Stimulated activated naive CD8-positive, alpha-beta T cell treated with anti-CD3 and anti-CD28 coated beads, Interleukin-15, Interleukin-2, amounts not matched to agents 100 U/mL and 50 U/mL, for 24 hours (primary cell): Measurements from ENCODE around the gene HS6ST3.

Experiments
- ATAC-seq: fragments of 150-1000 bp; cut with Tn5 transposase; one replicate; pipeline ENCODE4 v1.10.0; 2021
- DNase-seq: peaks from one replicate; pipeline ENCODE4 v3.0.0; 2021

Gene HS6ST3

GRCh38 chr13:96544957-96545356 lies 455.1 kb downstream of the HS6ST3 start:
- DNase-seq, result no peak
- no peak for ATAC-seq

GRCh38 chr13:96546463-96546862 lies 456.6 kb downstream of the HS6ST3 start:
- ATAC-seq, result no peak
- DNase-seq, result no peak

- DNase-seq (no peak), ATAC-seq (no peak)
Measured at GRCh38 chr13:96551546-96551945, 461.6 kb downstream of the HS6ST3 start.

GRCh38 chr13:96552559-96552958 lies 462.7 kb downstream of the HS6ST3 start:
- no peak for DNase-seq
- ATAC-seq, result no peak

GRCh38 chr13:96553796-96554195 lies 463.9 kb downstream of the HS6ST3 start:
- no peak for DNase-seq
- no peak for ATAC-seq

- no peak for ATAC-seq
- no peak for DNase-seq
Measured at GRCh38 chr13:96573563-96573962, 483.7 kb downstream of the HS6ST3 start.

- DNase-seq, result no peak
- ATAC-seq, result no peak
Measured at GRCh38 chr13:96575423-96576320, 485.8 kb downstream of the HS6ST3 start.

GRCh38 chr13:96581741-96582140 lies 491.8 kb downstream of the HS6ST3 start:
- DNase-seq (no peak), ATAC-seq (no peak)

- DNase-seq (no peak), ATAC-seq (no peak)
Measured at GRCh38 chr13:96615252-96615651, 525.3 kb downstream of the HS6ST3 start.

GRCh38 chr13:96617528-96617927 lies 527.6 kb downstream of the HS6ST3 start:
- ATAC-seq (no peak), DNase-seq (no peak)

- DNase-seq (no peak), ATAC-seq (no peak)
Measured at GRCh38 chr13:96621634-96622183, 531.8 kb downstream of the HS6ST3 start.

GRCh38 chr13:96629331-96629730 lies 539.4 kb downstream of the HS6ST3 start:
- ATAC-seq, result no peak
- no peak for DNase-seq

GRCh38 chr13:96632536-96633320 lies 542.8 kb downstream of the HS6ST3 start:
- no peak for DNase-seq
- no peak for ATAC-seq

GRCh38 chr13:96636001-96636709 lies 546.2 kb downstream of the HS6ST3 start:
- DNase-seq (no peak), ATAC-seq (no peak)

- ATAC-seq, result no peak
Measured at GRCh38 chr13:96637039-96637438, 547.1 kb downstream of the HS6ST3 start.

GRCh38 chr13:96646101-96646500 lies 556.2 kb downstream of the HS6ST3 start:
- no peak for ATAC-seq
- no peak for DNase-seq

More at GRCh38 chr13:96637039-96637438, 547.1 kb downstream of the HS6ST3 start:
- no peak for DNase-seq

- no peak for DNase-seq
- no peak for ATAC-seq
Measured at GRCh38 chr13:96646515-96647211, 556.8 kb downstream of the HS6ST3 start.

- DNase-seq, result no peak
- no peak for ATAC-seq
Measured at GRCh38 chr13:96650301-96650886, 560.5 kb downstream of the HS6ST3 start.

GRCh38 chr13:96651598-96651997 lies 561.7 kb downstream of the HS6ST3 start:
- DNase-seq (no peak), ATAC-seq (no peak)

GRCh38 chr13:96652506-96652905 lies 562.6 kb downstream of the HS6ST3 start:
- ATAC-seq, result no peak
- DNase-seq, result no peak

- no peak for ATAC-seq
- no peak for DNase-seq
Measured at GRCh38 chr13:96661612-96662011, 571.7 kb downstream of the HS6ST3 start.
